Effector CD4-positive, alpha-beta T cell (primary cell): ENCODE results near the gene ABHD12.
"Not testable (repeated sequence)": the region's sequence is repeated elsewhere in the genome, so short reads cannot be mapped to it uniquely, and the experiment has no call there.

Experiments
- DNase-seq: peaks from one replicate; pipeline ENCODE4 v3.0.0-alpha.2; 2020

The ABHD12 gene

DNA sequence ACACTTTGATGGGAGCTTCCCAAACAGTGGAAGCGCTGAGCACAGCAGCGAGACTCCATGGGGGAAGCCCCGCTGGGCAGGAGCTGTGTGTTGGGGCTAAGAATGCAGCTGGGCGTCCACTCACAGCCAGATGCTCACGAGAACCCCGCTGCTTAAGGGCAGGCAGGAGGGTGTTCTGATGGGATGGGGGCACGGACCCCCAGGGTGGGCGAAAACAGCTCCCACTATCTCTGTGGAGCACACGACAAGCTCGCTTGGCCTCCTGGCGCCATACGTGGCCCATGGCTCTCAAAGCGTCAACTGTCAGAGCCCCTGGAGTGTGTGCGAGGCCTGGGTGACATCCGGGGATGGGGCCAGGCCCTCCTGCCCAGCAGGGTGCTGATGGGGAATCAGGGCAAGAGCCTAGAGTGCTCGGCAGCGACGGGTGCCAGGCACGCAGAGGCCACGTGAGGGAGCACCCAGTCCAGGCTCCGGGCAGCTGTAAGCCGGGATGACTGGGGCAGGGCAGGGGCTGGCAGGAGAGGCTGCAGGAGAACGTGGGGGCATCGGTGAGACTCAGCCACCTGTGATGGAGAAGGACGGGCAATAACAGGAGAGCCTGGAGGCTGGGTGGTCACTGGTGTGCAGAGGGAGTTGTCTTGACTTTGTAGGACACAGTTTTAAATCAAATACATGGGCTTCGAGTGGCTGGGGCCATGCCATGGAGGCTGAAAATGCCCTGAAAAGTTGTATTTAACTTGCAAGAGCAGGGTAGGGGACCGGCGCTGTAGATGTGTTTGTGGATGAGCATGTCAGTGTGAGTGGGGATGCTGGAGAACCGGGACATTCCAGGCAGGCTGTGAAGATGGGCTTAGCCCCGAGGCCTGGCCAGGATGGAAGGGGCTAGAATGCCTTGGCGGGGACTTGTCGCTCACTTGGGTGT, 115.5 kb downstream of the ABHD12 start:
- DNase-seq = no peak

DNA sequence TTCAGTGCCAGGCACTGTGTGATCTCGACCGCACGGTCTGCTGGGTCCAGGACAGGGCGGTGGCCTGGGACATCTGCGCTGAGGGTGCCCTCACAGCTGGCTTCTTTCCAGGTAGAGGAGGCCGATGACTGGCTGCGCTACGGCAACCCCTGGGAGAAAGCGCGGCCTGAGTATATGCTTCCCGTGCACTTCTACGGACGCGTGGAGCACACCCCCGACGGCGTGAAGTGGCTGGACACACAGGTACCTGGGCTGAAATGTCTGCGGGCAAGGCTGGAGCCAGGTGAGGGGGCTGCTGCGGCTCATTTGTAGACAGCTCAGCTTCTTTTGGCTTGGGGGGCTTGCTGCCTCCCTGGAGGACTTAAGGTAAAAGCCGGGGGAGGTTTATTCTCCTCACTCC, 116.2 kb downstream of the ABHD12 start:
- DNase-seq = no peak

DNA sequence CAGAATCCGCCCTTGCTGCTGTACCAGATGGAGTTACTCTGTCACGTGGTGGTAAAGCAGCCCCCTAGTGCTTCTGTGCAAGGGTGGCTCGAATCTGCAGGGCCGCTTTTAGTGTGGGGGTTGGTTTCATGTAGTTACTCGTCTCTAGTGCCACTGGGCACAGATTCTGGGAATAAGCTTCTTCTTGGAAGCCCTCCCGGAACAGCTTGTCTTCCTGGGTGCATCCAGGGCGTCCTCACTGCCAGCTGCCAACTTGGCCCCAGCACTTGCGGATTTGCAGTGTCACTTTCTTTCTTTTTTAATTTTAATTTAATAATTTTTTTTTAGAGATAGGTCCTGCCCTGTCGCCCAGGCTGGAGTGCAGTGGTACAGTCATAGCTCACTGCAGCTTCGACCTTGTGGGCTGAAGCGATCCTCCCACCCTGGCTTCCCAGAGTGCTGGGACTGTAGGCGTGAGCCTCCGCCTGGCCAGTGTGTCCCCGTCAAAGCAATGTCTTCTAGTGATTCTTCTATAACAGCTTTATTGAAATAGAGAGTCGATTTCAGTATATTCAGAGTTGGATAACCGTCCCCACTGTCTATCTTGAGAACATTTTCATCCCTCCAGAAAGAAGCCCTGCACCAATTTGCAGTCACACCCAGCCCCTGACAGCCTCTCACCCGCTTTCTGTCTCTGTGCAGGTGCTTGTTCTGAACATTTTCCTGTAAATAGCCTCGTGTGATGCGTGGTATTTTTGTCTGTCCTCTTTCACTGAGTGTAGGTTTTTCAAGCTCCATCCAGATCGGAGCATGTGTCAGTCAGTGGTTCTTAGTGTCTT, 116.9 kb downstream of the ABHD12 start:
- DNase-seq = no peak

DNA sequence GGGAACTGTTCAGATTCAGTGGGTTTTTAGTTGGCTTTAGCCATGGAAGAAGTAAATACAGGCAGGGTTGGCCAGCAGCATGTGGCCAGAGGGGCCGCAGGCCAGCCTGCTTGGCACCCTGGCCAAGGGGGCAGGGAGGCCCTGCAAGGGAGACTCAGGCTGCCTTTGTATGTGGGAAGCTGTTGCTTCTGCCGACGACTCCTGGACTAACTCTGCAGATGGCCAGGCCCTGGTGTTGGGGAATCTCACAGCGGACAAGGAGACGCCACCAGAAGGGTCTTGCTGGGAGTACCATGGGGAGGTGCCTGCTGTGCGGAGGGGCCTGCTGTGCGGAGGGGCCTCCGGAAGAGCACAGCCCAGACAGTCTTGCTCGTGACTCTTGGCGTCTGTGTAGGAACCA, 117.6 kb downstream of the ABHD12 start:
- DNase-seq = no peak

DNA sequence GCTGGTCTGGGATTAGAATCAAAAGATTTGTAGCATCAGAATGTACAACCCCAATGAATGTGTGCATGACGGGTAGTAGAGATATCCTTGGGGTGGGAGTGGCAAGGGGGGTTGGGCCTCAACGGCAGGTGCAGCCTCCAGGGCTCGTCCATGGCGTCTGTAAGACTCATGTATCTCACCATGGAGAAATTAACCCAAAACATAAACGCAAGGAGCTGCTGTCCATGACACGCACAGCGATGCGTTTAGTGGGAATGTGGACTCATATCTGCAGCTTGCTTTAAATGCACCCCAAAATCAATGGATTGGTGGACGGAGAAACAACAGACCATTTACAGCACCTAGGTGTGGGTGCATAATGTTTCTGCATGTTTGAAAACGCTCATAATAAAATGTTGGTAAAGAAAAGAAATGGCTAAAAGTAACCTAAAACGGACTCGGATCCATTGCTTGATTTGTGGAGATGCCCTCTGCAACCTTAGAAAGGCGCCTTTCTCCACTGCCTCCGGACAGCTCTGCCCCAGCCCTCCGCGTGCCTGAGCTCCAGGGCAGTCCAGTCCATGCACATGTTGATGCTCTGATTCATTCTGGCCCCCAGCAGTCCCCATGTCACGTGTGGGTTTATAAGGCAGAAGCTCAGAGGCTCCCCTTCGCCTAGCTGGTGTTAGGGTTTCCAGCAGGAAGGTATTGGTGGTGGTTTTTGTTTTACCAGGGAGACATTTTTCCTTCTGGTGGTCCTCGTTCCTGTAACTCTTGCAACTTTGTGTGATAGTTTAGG, 118.2 kb downstream of the ABHD12 start:
- DNase-seq = no peak

DNA sequence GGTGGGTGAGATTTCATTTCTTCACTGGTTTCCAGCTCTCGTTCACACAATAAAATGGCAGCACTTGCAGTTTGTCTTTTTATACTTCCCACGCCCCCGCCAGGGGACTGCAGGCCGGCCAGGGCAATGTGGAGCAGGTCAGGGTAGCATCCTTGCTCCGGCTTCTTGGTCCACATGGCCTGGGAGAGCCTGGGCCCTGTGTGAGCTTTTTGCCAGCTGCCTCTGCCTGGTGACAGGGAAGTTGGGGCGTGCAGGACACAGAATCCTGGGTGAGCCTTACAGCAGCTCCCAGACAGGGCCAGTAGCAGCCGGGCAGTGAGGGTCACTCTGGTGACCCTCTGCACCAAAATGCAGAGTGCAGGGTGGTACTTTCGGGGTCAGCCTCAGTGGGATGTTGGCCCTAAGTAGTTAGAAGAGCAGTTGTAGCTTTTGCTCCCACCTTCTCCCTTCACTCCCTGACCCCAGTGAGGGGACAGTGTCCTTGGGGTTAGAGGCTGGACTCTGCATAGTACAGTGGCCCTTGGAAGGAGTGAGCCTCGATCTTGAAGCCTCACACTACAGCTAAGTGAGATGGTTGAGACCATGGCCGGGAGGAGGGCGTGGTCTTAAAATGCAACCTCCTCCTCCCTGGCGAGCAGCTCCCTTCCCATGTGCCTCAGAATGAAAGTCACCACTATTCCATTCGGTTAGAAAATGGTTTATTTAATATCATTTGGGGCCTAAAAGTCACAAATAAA, 119.0 kb downstream of the ABHD12 start:
- no peak for DNase-seq

DNA sequence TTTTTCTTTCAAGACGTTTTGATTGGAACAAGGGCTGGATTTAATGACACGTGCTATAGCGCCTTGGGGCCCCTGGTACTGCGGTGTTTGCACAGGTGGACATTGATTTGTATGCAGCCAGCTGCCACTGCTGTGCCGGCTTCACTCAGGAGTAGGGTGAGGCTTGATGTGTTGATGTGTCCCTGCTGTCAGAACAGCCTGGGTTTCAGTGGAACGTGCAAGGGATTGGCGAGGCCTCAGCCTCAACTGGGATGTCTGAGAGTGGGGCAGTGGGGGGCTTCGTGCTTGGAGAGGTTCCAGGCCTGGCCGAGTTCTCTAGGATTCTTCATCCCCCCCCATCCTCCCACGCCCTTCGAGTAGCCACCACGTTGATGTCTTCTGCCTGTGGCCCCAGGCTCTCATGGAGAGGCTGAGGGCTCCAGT, 119.8 kb downstream of the ABHD12 start:
- DNase-seq = no peak

DNA sequence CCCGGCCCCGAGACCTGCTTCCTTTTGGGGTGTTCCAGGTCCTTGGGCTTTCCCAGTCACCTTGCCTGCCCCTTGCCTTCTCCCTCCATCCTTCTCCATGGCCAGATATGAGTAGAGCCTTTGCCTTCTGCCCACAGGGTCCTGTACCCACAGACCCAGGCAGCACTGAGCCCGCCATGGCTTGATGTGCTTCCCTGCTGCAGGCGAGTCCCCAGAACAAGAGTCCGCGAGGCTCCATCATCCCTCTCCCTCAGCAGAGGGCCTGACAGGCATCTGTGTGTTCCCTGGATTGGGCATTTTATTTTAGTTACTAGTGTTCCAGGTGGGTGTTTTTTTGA, 120.8 kb downstream of the ABHD12 start:
- DNase-seq = no peak

DNA sequence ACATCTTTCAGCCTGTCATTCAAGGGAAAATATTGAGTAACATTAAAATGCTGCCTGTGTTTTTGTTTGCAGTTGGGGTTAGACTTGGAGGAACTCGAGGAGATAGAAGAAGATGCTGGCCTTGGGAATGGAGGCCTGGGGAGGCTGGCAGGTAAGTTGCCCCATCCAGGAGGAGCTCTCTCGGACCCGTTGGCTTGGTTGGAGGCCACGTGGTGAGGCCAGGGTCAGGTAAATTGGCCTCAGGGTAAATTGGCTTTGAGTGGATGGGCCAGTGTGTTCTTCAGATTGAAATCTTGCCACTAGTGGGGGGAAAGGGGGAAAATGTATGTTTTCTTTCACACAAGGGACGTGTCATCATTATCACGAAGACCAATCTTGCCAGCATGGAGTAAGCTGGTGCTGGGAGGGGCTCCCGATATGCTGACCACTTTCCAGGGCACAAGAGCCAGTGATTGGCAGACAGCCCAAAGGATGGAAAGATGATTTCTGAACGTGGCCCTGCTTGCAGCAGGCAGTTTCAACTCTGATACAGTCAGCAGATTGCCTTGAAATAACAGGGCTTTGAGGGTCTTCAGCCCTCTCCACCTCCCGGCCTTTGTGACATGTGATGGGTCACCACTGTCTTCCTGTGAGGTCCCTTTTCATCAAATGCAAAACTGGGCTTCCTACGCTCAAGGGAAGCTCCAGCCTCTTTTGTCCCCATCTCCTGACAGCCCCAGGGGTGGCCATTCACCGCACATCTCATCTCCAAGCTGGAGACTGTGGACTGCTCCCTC, 121.4 kb downstream of the ABHD12 start:
- no peak for DNase-seq

DNA sequence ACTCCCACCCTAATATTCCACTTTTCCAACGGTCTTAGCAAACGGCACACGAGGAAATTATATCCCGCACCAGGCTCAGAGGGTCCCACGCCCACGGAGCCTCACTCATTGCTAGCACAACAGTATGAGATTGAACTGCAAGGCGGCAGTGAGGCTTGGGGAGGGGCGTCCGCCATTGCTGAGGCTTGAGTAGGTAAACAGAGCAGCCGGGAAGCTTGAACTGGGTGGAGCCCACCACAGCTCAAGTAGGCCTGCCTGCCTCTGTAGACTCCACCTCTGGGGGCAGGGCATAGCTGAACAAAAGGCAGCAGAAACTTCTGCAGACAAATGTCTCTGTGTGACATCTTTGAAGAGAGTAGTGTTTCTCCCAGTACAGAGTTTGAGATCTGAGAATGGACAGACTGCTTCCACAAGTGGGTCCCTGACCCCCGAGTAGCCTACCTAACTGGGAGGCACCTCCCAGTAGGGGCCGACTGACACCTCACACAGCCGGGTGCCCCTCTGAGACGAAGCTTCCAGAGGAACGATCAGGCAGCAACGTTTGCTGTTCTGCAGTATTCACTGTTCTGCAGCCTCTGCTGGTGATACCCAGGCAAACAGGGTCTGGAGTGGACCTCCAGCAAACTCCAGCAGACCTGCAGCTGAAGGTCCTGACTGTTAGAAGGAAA, 129.7 kb downstream of the ABHD12 start:
- DNase-seq = not testable (repeated sequence)

DNA sequence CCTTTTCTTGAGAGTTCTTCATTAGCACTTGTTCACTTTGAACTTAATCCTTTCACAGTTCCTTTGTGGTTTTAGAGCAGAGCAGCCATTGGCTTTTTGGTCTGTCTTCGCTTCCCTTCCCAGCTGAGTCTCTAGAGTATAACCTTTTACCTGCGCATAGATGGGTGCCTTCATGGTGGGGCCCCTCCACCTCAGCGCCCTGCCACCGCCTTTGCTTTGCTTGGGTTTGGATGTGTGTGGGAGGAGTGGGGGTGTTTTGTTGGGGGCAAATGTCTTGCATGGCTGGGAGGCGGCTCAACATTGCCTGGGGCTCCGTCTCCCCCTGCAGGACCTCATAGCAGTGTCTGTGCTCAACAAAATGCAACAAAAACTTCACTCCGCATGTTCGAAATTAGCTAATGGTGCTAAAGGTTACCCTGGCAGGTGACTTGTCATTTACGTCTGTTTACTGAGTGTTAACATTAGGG, 130.8 kb downstream of the ABHD12 start:
- no peak for DNase-seq

DNA sequence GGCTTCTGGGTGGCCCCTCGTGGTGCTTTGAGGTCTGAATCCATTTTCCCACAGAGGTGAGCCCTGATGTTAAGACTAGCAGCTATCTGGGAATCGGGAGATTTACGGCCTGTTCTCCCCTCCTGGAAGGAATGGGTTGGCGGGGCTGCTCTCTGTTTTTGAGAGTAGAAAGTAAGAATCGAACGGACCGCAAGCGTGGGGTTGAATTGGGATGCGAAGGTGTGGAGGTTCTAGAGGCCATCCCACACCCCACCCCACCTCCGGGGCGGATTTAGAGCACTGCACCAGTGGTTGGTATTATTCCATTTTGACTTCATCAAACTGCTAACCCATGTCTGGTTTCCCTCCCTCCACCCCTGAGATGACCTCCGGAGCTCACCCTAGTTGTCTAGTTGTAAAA, 131.3 kb downstream of the ABHD12 start:
- no peak for DNase-seq

DNA sequence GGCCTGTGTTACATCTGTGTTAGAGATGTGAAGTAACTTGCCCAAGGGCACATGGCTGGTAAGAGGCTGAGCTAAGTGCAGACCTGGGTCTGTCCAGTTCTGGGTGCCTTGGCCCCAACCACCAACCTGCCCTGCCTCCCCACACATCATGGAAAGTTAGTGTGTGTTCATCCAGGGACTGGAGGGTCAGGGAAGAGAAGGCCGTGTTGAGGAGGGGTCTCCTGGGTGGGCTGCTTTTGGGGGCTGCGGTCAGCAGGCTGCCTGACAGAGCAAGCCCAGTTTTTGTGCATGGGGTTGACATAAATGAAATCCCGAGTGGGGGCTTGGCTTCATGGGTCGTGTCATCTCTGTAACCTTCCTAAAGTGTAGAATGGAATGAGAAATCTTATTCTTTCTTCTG, 131.8 kb downstream of the ABHD12 start:
- DNase-seq = no peak

DNA sequence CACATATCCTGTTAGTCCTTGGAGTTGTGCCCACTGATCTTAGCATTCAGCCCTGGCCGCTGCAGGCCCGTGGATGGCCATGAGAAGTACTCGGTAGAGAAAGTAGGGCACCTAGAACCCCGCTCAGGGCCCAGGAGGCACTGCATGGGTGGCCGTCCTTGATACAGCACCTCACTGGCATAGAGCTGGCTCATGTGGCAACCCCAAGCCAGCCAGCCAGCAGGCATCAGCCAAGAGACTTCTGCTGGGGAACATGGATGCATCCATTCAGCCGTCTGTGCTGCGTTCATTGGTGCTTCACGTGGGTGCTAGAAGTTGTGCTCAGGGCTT, 132.2 kb downstream of the ABHD12 start:
- DNase-seq = no peak

DNA sequence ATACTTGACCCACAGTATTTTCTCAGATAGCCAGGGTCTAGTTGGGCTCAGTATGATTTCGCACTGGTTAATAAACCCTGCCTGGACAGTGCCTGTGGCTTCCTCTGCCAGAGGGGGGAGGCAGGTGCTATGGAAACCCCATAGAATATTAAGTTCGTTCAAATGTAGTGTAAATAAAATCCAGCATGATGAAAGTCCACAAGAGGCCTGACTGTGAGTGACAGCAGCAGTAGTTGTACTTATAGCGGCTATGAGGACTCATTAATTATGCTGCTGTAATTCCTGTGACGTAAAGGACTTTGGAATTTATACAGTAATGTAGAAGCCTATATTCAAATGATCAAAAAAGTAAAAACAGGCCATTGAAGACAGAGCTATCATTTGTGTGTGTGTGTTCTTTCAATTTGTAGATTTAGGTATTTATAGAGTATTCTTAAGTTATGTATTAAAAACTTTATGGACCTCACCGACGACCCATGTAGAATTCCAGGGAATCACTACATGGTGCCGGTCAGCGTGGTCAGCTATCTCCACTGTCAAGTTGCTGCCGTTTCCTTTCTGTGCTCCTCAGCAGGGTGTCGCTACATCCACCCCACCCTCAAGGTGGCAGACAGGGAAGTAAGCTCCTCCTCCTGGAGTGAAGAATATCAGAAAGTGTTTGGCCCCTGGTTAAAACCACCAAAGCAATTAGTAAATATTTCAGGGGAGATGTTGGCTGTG, 132.7 kb downstream of the ABHD12 start:
- DNase-seq = no peak

DNA sequence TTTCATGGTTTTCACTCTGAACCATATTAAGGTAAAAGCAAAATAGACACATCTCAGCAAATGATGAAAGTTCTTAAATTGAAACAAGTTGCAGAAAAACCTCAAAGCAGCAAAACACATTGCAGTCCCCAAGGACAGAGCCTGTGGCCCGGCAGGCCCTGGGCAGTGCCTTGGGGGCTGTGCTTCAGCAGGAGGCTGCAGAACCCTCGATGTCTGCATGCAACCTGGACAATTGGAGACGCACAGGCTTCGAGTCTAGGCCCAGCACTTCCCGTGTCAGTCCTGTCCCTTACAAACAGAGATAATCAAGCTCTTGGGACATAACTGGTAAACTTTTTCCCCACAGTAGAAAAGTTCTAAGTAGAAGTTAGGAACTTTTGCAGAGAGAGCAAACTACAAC, 133.5 kb downstream of the ABHD12 start:
- DNase-seq = no peak

DNA sequence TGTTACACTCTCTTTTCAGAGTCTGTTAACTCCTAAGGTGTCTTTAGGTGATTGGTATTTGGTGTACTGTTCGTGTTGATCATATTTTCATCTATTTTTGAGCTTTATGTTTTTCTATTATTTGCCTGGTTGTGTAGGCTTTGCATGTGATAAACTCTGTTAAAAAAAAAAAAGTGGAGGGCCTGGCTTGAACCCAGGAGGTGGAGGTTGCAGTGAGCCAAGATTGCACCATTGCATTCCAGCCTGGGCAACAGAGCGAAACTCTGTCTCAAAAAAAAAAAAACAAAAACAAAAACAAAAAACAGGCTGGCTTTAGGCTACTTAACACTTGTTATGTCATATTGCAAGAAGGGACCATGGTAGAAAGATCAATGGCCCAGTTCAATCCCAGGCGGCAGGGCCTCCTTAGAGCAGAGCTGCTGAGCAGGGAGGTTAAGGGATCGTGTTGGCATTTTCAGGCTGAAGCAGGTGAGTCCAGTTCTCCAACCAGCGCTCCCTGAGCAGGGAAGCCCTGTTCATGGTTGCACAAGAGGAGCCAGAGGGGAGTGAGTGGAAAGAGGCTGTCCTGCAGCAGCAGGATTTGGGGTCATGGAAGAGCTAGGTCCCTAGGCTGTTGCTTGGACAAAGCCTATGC, 134.3 kb downstream of the ABHD12 start:
- no peak for DNase-seq

DNA sequence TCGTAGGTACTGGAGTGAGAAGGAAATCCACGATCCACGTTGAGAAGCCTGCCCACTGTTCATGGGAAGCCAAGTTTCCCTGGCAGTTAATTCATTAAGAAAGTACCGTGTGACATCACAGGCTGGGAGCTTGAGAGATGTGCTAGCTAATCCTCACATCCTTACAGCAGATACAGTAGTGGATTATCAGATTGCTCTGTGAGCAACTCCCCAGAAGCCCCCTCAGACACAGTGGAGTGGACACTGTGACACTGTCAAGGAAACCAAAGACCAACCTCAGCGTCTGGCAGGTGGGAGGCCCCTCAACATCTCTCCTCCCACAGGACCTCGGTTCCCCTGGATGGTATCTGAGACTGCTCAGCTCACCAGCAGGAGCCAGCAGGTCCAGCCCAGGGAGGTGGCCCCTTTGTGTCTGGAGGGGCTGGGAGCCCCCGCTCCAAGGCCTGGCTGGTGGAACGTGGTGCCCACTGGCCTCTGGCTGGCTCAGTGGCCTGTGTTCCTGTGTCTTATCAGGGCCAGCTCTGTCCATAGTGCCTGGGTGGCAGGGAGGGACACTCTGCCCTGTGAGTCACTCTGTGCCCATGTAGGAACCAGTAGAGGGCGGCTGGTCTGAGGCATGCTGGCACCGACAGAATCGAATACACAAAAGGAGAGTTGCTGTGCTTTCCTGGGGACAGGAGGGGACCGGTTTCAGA, 135.5 kb downstream of the ABHD12 start:
- no peak for DNase-seq

DNA sequence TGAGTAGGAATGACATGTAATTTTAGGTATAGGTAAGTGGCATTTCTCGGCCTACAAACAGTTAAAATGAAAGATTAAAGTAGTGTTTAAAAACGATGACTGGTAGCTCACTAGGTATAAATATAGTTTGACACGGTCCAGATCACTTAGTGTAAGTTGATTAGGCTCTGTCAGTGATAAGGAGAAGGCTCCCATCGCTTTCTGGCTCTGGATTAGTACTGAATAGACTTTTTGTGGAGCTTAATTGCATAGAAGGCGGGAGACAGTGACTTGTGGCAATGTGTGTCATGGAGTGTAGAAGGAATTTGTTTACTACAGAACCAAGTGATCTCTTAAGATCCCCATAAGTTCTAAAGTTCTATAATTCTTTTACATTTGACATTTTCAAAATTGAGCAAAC, 136.1 kb downstream of the ABHD12 start:
- no peak for DNase-seq
